ENCODE data around the gene CCT6B.

- TF ChIP-seq, protein P1, sequence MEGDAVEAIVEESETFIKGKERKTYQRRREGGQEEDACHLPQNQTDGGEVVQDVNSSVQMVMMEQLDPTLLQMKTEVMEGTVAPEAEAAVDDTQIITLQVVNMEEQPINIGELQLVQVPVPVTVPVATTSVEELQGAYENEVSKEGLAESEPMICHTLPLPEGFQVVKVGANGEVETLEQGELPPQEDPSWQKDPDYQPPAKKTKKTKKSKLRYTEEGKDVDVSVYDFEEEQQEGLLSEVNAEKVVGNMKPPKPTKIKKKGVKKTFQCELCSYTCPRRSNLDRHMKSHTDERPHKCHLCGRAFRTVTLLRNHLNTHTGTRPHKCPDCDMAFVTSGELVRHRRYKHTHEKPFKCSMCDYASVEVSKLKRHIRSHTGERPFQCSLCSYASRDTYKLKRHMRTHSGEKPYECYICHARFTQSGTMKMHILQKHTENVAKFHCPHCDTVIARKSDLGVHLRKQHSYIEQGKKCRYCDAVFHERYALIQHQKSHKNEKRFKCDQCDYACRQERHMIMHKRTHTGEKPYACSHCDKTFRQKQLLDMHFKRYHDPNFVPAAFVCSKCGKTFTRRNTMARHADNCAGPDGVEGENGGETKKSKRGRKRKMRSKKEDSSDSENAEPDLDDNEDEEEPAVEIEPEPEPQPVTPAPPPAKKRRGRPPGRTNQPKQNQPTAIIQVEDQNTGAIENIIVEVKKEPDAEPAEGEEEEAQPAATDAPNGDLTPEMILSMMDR (conservative IDR thresholded peaks at IDR 0.05), result no peak
- TF ChIP-seq EZH2 (IDR thresholded peaks at IDR 0.05; ENCODE audit: low read depth), result no peak
Measured at GRCh38 chr17:34926661-34927060, 34.6 kb downstream of the CCT6B start.
